Measurements from ENCODE around the gene B3GLCT. TPM values are rescaled to one million over a fixed set of nuclear protein-coding genes. Genes with fewer than 3 reads are reported as not detected.

Gene B3GLCT
- total RNA-seq, 1 experiment from 2014 or later, result 3.9 TPM

DNA sequence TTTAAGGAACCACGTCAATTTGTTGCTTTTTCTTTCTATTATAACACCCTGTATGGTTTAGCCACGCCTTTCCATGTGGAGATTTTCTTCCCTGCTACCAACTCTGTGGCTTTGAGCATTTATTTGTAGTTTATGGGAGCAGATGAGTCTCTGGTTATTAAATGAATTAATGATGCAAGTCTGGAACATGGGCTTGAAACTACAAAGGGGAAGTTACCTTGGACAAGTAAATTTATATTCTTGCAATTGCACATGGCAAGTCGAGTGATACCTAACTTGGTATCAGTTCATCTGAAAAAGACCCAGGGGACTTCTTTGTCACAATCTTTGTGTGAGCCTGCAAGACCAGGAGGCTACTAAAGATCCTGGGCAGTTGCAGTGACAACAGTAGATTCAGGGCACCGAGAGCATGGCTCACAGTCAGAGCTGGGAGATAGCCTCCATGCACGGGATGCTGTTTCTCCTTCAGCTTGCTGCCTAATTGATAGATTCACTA, 24.4 kb downstream of the B3GLCT start:
- Histone ChIP-seq H3K36me3 (ENCODE audit: control insufficient read depth in 1 of 2, insufficient read depth in 2 of 2, low read length in 2 of 2) (no peaks in the 10 kb centered on the region), H3K27me3 (ENCODE audit: insufficient read depth, low read length) (no peaks in the 10 kb centered on the region), H3K79me2 (ENCODE audit: insufficient read depth, low read length) (no peaks in the 10 kb centered on the region), H3K9ac (ENCODE audit: low read length) (no peak overlapping the region), H4K20me1 (ENCODE audit: insufficient read depth) (no peaks in the 10 kb centered on the region), H3K9me3 (ENCODE audit: control insufficient read depth in 1 of 2, insufficient read depth in 1 of 2, low read depth in 1 of 2, low read length in 2 of 2) (no peaks in the 10 kb centered on the region), H3K27ac (ENCODE audit: low read depth, low read length) (no peak overlapping the region), H3K4me2 (ENCODE audit: low read length) (no peak overlapping the region), H2AFZ (ENCODE audit: low read depth, low read length, poor library complexity, severe bottlenecking) (no peak overlapping the region), H3K4me1 (ENCODE audit: control insufficient read depth in 1 of 2, insufficient read depth in 2 of 2, low read length in 2 of 2) (no peaks in the 10 kb centered on the region), H3K9me2 (ENCODE audit: insufficient read depth) (no peaks in the 10 kb centered on the region), H3K4me3 (replicated peaks in 1 of 2; ENCODE audit: low read depth in 1 of 2, low read length in 2 of 2) (no peak overlapping the region)
- intact Hi-C loops (cut with micrococcal nuclease), result no loop called here
- CTCF ChIA-PET, result no interaction called here
- no peak for ATAC-seq
- POLR2A ChIA-PET, result interaction anchor here (0.6 kb wide), 1 partner anchor 16 kb away, joined by 4 read pairs; no protein-coding TSS in a partner anchor
- TF ChIP-seq RAD21 (IDR thresholded peaks at IDR 0.05; ENCODE audit: low read depth) (no peak), ZFX (IDR thresholded peaks at IDR 0.05) (no peak), ZNF274 (IDR thresholded peaks at IDR 0.05; ENCODE audit: low read depth, low read length) (no peak), JUND (IDR thresholded peaks at IDR 0.05) (no peak)
- TF ChIP-seq, protein P1, sequence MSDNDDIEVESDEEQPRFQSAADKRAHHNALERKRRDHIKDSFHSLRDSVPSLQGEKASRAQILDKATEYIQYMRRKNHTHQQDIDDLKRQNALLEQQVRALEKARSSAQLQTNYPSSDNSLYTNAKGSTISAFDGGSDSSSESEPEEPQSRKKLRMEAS (IDR thresholded peaks at IDR 0.05), result no peak
- TF ChIP-seq, protein P2, sequence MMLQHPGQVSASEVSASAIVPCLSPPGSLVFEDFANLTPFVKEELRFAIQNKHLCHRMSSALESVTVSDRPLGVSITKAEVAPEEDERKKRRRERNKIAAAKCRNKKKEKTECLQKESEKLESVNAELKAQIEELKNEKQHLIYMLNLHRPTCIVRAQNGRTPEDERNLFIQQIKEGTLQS (IDR thresholded peaks at IDR 0.05), result no peak
- RAD21 ChIA-PET (ENCODE audit: low non-redundant PET in 1 of 2, low total read pairs in 2 of 2, uncharacterized antibody in 2 of 2, unreplicated experiment in 2 of 2), result no interaction called here
- no peak for DNase-seq (ENCODE audit: low read depth, low spot score)
- no TSS peak for BruUV-seq (replicated peaks)

DNA sequence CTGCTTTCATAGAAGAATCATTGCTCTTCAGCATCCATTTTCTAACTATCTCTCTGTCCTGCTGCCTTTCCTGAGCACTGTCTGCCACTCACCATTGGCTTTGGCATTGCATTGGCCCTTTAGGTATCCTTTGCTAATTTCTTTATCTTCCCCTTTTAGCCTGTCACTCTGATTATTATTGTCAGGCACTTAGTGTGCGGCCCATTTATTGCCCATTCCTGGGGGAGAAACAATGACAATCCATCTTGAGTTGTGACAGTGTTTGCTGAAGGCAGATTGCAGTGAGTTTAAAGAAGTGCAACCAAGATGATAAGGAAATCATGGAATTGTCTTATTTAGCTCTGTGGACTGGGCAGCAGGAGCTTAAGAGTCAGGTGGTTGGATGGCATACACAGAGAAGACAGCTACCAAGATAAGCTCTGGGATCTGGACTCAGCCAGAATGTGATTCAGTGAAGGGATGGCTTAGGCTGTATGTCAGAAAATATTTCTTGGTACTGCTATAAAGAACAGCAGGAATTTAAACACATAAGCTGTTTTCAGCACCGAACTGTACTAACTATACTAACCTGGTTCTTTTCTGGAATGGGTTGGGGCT, 25.3 kb downstream of the B3GLCT start:
- Histone ChIP-seq H3K27me3 (ENCODE audit: insufficient read depth, low read length) (no peaks in the 10 kb centered on the region), H4K20me1 (ENCODE audit: insufficient read depth) (no peaks in the 10 kb centered on the region), H3K4me1 (ENCODE audit: control insufficient read depth in 1 of 2, insufficient read depth in 2 of 2, low read length in 2 of 2) (no peaks in the 10 kb centered on the region), H3K4me3 (replicated peaks in 1 of 2; ENCODE audit: low read depth in 1 of 2, low read length in 2 of 2) (no peak overlapping the region), H3K9me3 (ENCODE audit: control insufficient read depth in 1 of 2, insufficient read depth in 1 of 2, low read depth in 1 of 2, low read length in 2 of 2) (no peaks in the 10 kb centered on the region), H3K9ac (ENCODE audit: low read length) (no peak overlapping the region), H3K4me2 (ENCODE audit: low read length) (no peak overlapping the region), H2AFZ (ENCODE audit: low read depth, low read length, poor library complexity, severe bottlenecking) (no peak overlapping the region), H3K36me3 (ENCODE audit: control insufficient read depth in 1 of 2, insufficient read depth in 2 of 2, low read length in 2 of 2) (no peaks in the 10 kb centered on the region), H3K9me2 (ENCODE audit: insufficient read depth) (no peaks in the 10 kb centered on the region), H3K27ac (ENCODE audit: low read depth, low read length) (no peak overlapping the region), H3K79me2 (ENCODE audit: insufficient read depth, low read length) (no peaks in the 10 kb centered on the region)
- BruUV-seq (replicated peaks), result no TSS peak
- ATAC-seq, result no peak
- ChIA-PET CTCF (no interaction called here), RAD21 (ENCODE audit: low non-redundant PET in 1 of 2, low total read pairs in 2 of 2, uncharacterized antibody in 2 of 2, unreplicated experiment in 2 of 2) (no interaction called here), POLR2A (no interaction called here)
- TF ChIP-seq EZH2 (IDR thresholded peaks at IDR 0.05) (no peak), POLR2AphosphoS5 (IDR thresholded peaks at IDR 0.05; ENCODE audit: low read depth, low read length) (no peak), TCF7L2 (IDR thresholded peaks at IDR 0.05; ENCODE audit: borderline replicate concordance, extremely low read depth, insufficient read depth, insufficient read length) (no peak), SP1 (IDR thresholded peaks at IDR 0.05; ENCODE audit: low read depth) (no peak)
- TF ChIP-seq, protein P3, sequence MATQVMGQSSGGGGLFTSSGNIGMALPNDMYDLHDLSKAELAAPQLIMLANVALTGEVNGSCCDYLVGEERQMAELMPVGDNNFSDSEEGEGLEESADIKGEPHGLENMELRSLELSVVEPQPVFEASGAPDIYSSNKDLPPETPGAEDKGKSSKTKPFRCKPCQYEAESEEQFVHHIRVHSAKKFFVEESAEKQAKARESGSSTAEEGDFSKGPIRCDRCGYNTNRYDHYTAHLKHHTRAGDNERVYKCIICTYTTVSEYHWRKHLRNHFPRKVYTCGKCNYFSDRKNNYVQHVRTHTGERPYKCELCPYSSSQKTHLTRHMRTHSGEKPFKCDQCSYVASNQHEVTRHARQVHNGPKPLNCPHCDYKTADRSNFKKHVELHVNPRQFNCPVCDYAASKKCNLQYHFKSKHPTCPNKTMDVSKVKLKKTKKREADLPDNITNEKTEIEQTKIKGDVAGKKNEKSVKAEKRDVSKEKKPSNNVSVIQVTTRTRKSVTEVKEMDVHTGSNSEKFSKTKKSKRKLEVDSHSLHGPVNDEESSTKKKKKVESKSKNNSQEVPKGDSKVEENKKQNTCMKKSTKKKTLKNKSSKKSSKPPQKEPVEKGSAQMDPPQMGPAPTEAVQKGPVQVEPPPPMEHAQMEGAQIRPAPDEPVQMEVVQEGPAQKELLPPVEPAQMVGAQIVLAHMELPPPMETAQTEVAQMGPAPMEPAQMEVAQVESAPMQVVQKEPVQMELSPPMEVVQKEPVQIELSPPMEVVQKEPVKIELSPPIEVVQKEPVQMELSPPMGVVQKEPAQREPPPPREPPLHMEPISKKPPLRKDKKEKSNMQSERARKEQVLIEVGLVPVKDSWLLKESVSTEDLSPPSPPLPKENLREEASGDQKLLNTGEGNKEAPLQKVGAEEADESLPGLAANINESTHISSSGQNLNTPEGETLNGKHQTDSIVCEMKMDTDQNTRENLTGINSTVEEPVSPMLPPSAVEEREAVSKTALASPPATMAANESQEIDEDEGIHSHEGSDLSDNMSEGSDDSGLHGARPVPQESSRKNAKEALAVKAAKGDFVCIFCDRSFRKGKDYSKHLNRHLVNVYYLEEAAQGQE (IDR thresholded peaks at IDR 0.05; ENCODE audit: low read depth), result no peak
- TF ChIP-seq, protein P4, sequence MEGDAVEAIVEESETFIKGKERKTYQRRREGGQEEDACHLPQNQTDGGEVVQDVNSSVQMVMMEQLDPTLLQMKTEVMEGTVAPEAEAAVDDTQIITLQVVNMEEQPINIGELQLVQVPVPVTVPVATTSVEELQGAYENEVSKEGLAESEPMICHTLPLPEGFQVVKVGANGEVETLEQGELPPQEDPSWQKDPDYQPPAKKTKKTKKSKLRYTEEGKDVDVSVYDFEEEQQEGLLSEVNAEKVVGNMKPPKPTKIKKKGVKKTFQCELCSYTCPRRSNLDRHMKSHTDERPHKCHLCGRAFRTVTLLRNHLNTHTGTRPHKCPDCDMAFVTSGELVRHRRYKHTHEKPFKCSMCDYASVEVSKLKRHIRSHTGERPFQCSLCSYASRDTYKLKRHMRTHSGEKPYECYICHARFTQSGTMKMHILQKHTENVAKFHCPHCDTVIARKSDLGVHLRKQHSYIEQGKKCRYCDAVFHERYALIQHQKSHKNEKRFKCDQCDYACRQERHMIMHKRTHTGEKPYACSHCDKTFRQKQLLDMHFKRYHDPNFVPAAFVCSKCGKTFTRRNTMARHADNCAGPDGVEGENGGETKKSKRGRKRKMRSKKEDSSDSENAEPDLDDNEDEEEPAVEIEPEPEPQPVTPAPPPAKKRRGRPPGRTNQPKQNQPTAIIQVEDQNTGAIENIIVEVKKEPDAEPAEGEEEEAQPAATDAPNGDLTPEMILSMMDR (IDR thresholded peaks at IDR 0.05 in 2 of 3, conservative IDR thresholded peaks at IDR 0.05 in 1 of 3; ENCODE audit: borderline replicate concordance in 1 of 3, insufficient read depth in 1 of 3, low read depth in 2 of 3, low read length in 2 of 3), result no peak
- intact Hi-C loops (cut with micrococcal nuclease), result no loop called here
- DNase-seq (ENCODE audit: low read depth, low spot score), result no peak

Measured in HCT116 (cell line).